Middle frontal gyrus (tissue), 1 donor: ENCODE data around the gene POTEJ.
A peak's percentile ranks its signal among the peaks of the same experiment; 100 is the strongest.
"Not testable (repeated sequence)": the region's sequence is repeated elsewhere in the genome, so short reads cannot be mapped to it uniquely, and the experiment has no call there.

Experiments used
- DNase-seq: peaks from one replicate; pipeline ENCODE4 v3.0.0-alpha.2; 2015; ENCODE audit warnings: low spot score; ENCODE audit errors: extremely low spot score

POTEJ gene

DNA sequence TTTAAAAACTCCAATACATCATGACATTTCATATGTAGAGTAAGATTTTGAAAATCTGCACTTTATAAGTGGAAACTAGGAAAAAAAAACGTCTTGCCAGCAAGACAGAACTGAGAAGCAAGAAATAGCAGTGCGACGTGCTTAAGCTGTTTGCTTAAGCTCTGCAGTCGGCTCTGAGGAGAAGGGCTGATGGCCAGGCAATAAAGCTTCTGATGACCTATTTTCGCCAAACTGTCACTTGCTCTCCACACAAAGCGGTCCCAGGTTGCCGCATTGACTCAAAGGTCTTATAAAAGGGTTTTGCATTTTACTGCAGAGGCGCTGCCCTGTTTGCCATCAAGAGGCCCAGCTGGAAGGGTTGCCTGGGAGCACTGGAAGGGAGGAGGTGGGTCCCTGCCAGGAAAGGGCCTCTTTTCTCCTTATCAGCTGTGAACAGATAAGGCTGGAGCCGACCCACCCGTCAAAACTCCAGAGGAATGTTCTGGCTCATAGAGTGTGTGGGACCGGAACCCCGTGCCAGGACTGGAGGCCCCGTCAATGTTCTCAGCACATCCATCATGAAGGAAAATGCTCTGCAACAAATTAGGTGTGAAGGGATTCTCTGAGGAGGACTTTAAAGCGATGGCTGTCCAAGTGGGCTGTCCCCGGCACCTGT lies 9.5 kb upstream of the POTEJ start:
- DNase-seq: not testable (repeated sequence)

DNA sequence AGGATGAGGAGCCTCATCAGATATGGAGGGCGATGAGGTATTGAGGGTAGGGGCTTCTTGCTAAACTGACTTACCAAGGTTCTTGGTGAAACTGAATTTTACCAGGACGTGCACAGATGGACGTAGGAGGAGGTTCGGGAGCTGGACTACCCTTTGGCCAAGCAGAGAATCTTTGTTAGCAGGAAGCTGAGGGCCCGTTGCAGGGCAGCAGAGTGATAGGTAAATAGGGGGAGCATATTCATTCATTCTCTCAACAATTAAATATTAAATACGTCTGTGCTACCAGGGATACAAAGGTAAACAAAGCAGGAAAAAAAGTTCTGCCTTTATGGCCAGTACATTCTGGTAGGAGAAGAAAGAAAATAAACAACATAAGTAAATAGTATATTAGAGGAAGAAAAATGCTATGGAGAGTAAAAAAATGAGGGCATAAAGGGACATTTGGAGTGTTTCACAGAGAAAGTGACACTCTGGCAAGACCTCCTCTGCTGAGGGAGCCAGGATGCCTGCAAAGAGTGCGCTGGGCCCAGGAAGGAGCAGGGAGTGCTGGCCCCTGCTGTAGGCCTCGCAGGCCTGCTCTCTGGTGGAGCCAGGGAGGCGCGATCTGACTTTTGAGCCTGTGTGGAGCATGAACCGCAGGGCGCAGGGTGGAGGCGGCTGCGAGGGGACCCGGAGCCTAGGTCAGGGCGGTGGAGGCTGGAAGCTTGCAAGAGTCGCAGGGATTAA lies 2.8 kb upstream of the POTEJ start:
- not testable (repeated sequence) for DNase-seq

DNA sequence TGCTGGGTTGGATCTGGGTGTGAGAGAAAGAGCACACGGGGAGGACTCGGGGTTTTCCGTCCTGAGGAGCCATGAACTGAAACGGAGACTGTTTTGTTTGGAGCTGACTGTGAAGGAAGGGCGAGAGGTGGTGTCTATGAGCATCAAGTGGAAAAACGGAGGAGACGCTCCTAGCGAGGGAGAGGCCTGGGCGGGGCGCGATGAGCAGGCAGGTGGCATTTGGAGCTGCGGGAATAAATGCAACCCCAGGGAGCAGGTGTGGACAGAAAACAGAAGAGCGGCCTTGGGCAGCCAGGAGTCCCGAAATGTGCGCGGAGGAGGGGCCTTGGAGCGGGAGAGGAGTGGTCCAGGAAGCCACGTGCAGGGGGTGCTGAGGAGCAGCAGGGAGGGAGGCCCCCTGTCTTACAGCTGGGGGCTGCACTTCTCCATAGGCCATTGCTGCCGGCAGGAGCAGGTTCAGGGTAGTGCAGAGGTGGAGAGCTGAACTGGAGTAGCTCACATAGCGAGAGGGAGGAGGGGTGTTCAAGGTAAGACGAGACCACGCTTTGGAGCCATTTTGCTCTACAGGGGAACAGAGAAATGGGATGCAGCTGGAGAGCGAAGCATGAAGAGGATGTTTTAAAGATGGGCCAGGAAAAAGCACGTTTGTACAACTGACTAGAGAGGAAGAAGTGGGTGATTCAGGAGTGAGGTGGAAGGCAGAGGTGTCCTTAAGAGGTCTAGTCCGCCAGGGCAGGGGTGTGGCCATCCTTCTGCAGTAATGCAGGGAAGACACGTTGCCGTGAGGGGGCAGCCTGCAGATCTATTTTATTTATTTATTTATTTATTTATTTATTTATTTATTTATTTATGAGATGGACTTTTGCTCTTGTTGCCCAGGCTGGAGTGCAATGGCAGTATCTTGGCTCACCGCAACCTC lies 2.0 kb upstream of the POTEJ start:
- DNase-seq: not testable (repeated sequence)

DNA sequence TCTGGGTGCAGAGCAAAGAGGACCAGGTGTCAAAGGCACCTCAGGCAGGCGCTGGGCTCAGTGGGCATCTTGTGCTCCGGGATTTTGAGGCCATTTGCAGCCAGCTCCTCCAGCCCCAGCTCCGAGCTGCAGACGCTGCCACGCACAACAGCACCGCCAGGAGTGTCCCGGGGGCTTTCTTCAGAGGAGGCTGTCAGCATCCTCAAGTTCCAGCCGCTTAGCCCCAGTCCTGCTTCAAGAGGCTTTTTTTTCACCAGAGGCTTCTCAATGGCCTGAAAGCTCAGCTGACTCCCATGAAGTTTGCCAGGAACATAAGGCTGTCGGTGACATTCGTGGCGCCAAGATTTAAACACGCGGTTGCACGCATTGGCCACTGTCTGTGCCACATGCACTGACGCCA lies 754 bp upstream of the POTEJ start:
- not testable (repeated sequence) for DNase-seq

DNA sequence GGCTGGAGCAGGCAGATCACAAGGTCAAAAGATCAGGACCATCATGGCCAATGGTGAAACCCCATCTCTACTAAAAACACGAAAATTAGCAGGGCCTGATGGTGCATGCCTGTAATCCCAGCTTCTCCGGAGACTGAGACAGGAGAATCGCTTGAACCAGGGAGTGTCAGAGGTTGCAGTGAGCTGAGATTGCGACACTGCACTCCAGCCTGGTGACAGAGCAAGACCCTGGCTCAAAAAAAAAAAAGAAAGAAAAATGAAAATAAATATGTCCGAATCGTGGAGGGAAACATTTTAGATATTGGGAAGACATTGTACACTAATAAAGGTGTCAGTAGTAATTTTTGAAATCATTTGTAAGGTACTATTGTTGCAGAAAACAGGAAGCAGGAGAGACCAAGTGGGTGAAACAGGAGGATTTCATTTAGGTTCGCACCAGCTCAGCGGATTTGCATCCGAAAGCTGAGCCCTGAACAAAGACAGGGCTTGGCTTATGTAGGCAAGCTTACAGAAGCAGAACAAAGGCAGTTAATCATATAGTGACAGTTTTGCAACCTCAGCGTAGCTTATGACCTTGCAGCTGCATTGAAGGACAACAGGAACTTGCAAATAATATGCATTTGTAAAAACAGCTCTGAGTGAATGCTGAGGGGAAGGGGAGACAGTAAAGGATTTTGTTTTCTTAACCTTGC lies 17.7 kb downstream of the POTEJ start:
- not testable (repeated sequence) for DNase-seq

DNA sequence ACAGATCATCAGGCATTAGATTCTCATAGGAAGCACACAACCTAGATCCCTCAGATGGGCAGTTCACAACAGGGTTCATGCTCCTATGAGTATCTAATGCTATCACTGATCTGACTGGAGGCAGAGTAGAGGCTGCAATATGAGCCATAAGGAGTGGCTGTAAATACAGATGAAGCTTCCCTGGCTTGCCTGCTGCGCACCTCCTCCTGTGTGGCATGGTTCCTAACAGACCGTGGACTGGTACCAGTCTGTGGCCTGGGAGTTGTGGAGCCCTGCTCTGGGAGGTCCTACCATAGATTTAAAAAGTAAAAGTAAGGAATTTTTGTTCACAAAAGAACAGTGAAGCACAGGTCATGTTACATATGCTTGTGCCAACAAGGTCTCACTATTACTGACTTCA lies 27.7 kb downstream of the POTEJ start:
- DNase-seq: not testable (repeated sequence)

DNA sequence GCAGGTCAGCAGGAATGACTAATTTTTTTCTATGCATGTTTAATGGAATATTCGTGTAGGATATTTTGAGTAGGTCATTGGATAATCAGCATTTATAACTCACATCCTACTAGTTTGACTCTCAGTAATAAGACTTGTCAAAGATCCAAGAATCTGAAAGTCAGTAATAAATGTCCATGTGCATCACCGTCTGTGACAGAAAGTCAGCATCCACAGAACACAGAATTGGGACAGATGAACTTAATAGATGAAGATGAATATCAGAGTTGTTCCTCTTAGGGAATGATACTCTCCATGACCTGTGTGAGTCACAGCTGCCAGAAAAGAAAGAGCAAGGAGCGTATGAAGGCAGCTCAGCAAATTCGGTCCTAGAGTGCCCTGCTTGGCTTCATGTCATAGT lies 30.4 kb downstream of the POTEJ start:
- not testable (repeated sequence) for DNase-seq

DNA sequence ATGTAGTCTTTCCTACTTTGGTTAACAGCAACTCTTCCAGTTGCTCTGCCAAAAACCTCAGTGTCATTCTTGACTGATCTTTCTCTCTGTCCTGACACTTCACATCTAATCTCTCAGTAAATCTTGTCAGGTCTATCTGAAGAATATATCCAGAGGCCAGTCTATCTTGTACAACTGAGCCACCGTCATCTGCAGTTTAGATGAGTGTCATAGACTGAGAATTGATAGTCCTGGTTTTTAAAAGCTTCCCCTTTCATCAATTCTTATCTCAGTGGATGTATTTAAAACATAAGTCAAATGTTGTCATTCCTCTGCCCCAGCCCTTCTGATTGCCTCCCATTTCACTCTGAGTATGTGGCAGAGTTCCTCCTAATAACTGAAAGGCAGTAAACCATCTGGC lies 38.0 kb downstream of the POTEJ start:
- DNase-seq: not testable (repeated sequence)

DNA sequence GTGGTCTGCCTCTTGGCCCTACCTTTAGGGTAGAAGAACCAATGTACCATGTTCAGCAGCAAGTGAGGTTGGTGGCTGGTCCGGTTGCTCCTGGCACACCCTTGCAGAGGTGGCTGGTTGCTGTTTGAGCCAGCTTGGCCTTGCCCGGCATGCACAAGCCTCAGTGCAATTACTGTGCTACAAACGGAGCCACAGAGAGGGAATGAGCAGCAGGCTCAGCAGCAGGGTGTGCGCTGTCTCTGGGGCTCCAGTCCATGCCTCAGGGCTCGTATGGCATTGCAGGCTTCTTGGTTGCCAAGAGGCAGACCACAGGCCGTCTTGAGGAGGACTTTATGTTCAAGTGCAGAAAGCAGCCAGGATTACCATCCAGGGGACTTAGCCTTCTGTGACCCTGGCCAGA lies 53.3 kb downstream of the POTEJ start:
- DNase-seq: not testable (repeated sequence)

DNA sequence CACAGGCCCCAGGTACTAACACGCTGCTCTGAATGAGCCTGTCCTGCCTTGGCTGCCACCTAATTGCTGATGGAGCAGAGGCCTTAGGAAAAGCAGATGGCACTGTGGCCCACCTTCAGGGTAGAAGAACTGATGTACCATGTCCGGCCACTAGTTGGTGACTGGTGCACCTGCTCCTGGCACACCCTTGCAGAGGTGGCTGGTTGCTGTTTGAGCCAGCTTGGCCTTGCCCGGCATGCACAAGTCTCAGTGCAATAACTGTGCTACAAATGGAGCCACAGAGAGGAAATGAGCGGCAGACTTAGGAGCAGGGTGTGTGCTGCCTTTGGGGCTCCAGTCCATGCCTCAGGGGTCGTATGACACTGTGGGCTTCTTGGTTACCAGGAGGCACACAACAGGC lies 54.4 kb downstream of the POTEJ start:
- DNase-seq: not testable (repeated sequence)

DNA sequence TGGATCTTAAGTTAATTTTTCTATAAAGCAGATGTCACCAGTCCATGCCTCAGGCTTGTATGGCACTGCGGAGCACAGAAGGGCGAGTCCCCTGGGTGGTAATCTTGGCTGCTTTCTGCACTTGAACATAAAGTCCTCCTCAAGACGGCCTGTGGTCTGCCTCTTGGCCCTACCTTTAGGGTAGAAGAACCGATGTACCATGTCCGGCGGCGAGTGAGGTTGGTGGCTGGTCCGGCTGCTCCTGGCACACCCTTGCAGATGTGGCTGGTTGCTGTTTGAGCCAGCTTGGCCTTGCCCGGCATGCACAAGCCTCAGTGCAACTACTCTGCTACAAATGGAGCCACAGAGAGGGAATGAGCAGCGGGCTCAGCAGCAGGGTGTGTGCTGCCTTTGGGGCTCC lies 56.3 kb downstream of the POTEJ start:
- DNase-seq: not testable (repeated sequence)

DNA sequence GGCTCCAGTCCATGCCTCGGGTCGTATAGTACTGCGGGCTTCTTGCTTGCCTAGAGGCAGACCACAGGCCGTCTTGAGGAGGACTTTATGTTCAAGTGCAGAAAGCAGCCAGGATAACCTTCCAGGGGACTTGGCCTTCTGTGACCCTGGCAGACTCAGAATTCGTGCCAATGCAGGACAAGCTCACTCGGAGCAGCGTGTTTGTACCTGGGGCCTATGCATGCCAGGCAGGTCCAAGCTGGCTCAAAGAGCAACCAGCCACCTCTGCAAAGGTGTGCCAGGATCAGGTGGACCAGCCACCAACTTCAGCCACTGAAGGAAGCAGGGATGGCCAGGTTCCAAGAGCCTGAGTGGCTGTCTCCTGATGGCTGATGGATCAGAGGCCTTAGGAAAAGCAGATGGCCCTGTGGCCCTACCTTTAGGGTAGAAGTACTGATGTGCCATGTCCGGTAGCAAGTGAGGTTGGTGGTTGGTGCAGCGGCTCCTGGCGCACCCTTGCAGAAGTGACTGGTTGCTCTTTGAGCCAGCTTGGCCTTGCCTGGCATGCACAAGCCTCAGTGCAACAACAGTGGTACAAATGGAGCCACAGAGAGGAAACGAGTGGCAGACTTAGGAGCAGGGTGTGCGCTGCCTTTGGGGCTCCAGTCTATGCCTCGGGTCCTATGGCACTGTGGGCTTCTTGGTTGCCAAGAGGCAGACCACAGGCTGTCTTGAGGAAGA lies 58.9 kb downstream of the POTEJ start:
- not testable (repeated sequence) for DNase-seq

DNA sequence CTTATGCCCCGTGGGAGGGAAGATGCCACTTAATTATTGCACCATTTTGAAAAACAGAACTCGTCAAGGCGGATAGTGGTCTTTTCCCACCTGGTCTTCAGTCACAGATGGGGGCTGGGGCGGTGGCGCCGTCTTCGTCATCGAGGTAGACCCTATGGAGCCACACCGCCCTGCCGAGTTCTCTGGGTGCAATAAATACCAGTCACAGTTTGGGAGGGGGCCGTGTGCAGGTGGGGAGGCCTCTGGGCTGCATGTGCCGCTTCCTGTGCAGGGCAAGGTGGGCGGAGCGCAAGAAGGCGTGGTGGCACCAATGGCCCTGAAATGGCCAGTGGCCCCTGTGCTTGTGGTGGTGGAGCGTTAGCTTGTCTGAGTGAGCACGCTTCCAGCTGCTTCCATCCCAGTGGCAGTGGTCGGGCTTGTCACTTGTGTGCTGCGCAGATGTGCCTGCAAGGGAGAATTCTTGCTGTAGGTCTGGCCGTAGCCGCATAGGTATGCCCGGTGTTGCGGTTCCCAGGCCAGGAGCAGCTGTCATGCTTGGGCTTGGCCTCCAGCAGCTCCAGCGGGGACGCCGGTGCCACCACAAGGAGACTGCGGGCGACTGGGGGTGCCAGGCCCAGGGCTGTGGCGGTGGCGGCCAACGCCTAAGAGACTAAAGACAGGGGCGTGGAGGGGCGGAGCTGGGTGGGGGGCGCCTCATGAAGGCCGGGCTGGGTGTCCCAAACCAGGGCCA lies 81.0 kb downstream of the POTEJ start:
- not testable (repeated sequence) for DNase-seq

DNA sequence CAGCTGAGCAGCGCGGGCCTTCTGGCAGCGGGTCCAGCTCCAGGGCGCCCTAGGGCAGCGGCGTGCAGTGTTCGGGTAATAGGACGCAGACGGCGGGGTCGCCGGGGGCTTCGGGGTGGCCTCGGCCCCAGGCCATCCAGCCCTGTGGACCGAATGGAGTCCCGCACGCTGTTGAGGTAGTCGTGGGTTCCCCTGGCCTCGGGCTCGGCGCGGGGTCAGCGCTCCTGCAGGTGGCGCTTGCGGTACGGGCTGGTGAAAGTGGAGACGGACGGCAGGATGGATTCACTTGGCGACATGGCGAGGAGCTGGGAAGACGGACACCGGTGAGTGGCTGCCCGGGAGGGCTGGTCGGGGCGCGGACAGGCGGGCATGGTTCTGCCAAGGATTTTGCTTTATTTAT lies 82.2 kb downstream of the POTEJ start:
- DNase-seq: peak; percentile 3

DNA sequence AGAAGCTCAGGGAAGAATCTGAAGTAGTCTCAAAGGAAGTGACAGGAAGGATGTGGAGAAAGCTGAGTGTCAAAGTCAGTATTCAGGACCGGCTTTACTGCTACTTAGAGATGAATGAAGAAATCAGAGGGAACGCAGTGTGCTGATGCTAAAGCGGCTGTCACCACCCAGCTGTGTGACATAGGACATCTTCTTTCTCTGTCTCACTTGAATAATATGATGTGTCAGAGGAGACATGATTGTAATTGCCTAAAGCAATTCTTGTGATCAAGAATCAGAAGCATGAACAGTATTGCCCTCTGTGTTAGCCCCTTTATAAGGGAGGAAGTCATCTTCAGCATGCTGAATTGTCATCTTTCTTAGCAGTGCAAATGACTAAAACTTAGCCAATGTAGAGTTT lies 92.0 kb downstream of the POTEJ start:
- not testable (repeated sequence) for DNase-seq
